HG02759 (cell line): ENCODE data around the gene KIF16B.

ENCODE experiments used
- ATAC-seq: cut with Tn5 transposase; IDR thresholded peaks from one replicate; pipeline ENCODE4 v1.9.1; 2021; ENCODE audit warnings: mild to moderate bottlenecking, moderate library complexity; ENCODE audit not compliant: unreplicated experiment

KIF16B gene

DNA sequence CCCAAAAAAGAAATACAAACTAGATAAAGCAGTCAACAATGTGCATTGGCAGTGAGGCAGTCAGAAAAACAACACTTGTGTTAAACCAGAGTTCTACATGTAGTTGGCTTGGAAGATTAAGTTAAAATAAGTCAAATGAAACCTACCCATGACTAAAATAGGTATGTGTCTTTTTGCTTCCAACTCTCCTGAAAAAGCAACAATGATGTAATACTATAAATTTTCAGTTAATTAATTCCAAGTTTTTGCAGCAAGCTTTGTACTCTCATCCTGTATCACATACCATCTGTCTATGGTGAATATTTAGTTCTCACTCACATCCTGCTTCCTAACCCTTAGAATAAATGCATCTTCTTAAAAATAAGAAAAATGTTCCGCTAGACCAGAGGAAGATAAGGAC lies 261.5 kb downstream of the KIF16B start:
- ATAC-seq = no peak

DNA sequence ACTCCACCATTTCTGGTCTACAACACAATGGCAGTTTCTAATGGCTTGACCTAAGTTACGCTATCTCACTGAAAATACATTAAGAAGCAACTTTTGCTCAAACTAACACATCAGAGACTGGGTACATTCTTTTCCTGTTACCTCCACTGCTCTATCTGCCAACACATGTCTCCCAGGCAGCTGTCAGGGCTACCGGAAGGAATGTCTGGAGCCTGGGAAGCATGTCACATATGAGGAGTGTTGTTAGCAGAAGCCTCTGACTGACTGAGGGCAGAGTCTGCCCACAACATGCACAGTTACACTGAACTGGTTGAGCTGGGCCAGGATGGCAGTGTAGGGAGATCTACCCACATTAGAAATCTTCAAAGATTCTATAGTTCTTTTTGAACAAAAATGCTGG lies 264.5 kb downstream of the KIF16B start:
- no peak for ATAC-seq

GRCh38 chr20:16302818-16303217 lies 270.4 kb downstream of the KIF16B start:
- ATAC-seq = no peak

GRCh38 chr20:16301986-16302385 lies 271.3 kb downstream of the KIF16B start:
- ATAC-seq = no peak

DNA sequence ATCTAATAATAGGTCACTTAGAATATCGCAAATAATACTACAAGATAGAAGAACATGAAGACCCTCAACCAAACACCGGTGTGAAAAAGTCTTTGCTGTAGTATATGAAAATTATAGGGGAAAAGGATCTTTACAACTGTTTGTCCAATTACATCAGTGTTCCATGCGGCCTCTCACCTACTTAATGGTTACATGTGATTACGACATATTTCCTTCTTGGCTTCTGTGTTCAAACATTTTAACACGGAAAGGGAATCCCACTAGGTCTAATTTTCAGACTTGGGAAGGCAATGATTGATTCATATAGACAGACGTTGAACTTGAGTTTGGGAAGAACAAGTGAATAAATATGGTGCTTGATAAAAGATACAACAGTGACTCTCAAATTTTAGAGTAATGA lies 273.4 kb downstream of the KIF16B start:
- no peak for ATAC-seq

DNA sequence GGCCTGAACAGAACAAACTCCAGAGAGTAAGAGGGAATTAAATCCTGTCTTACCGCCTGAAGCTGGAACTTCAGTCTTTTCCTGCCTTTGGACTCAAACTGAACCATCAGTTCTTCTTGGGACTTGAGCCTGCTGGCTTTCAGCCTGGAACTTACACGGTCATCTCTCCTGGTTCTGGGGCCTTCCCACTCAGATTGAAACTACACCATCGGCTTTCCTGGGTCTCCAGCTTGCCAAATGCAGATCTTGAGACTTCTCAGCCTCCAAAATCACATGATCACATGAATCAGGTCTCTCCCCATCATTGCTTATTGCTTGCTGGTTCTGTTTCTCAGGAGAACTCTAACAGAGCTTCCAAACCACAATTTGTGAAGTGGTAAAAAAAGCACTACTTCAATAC lies 276.3 kb downstream of the KIF16B start:
- ATAC-seq = no peak

DNA sequence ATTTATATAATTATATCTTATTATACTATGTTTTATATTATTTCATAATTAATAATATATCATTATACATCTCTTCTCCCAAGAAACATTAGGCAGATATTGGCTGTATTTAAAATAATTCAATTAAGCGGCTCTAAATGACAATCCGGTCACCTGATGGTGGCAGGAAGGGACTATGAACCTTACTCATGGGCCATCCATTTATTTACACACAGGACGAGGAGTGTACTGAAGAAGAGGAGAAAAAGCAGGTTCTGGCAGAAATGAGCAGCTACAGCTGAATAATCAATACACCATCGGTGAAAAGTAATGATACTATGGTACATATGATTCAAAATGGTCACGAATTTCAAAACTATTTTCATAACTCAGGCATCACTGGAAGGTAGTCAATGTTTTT lies 277.7 kb downstream of the KIF16B start:
- no peak for ATAC-seq

GRCh38 chr20:16293590-16293989 lies 279.7 kb downstream of the KIF16B start:
- ATAC-seq = no peak

- no peak for ATAC-seq
Observed at GRCh38 chr20:16292226-16292880, 280.9 kb downstream of the KIF16B start.

DNA sequence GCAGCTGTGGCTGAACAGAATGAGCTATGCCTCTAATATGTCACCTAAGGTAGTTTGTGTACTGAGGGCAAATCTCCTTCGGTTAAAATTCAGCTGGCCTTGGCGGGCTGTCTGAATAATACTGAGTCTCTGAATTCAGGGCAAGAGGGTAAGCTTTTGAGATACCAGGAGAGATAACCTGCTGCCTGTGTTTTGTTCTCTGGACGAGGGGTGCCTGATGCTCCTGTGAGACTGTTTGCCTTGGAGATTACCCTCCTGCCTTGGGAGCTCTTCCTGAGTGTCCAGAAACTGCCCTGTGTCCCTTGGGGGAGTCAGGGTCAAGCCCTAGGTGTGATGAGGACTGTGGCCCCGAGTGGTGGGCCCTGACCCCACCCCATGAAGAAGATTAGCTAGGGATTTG lies 282.9 kb downstream of the KIF16B start:
- no peak for ATAC-seq

GRCh38 chr20:16287776-16288175 lies 285.5 kb downstream of the KIF16B start:
- no peak for ATAC-seq

GRCh38 chr20:16286601-16287000 lies 286.6 kb downstream of the KIF16B start:
- ATAC-seq = no peak

DNA sequence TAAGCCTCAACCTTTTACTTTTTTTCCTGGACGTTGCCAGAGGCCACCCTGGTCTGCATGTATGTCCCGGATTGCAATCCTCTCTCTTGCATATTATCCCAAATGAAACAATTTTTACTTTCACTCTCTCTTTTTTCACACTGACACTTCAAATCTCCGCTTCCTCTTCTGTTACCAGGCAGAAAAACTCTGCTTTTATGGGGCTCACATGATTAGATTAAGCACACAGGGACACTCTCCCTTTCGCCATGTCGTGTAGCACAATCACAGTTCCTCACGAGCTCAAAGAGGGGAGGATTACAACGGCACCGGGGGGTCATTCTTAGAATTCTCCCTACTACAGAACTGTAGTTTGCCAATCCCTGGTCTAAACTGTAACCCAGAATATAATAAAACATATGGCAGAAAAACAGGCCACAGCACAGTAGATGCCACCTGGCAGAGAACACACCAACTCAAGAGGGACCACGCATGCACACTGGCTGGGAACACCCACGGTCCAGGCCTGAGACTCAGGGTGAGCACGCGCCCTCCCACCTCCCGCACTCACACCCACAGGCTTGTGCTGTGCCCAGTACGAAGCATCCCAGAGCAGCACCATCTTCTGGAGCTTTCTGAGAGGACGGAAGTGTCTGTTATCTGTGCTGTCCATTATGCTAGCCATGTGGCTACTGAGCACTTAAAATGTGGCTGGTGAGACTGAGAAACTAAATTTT lies 288.7 kb downstream of the KIF16B start:
- ATAC-seq = no peak

DNA sequence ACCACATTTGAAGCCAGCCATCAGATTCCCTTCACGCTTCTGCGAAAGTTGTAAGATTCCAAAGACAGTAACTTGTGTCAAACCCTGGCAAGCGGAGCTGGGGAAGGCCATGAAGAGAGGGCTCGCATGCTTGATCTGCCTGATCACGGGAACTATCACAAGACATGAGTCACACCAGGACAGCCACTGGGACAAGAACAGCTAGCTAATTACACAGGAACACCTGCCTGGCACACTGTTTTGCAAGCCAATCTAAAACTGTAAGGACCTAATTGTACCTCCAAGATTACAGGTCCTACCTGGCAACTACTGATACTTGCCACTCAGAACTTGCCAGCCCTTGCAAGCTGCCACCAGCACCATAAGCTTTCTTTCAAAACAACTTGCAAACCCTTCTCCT lies 289.3 kb downstream of the KIF16B start:
- no peak for ATAC-seq

GRCh38 chr20:16283307-16283706 lies 289.9 kb downstream of the KIF16B start:
- no peak for ATAC-seq

GRCh38 chr20:16280219-16280618 lies 293.0 kb downstream of the KIF16B start:
- no peak for ATAC-seq

GRCh38 chr20:16279320-16279719 lies 293.9 kb downstream of the KIF16B start:
- ATAC-seq = no peak

GRCh38 chr20:16273812-16274555 lies 299.3 kb downstream of the KIF16B start:
- ATAC-seq = no peak

GRCh38 chr20:16272780-16273360 lies 300.4 kb downstream of the KIF16B start:
- ATAC-seq = no peak

- no peak for ATAC-seq
Observed at GRCh38 chr20:16271450-16271849, 301.8 kb downstream of the KIF16B start.

GRCh38 chr20:16270989-16271388 lies 302.3 kb downstream of the KIF16B start:
- ATAC-seq = no peak
